Endodermal cell (in vitro differentiated cells): ENCODE results near the gene LMTK2. TPM values are rescaled to one million over a fixed set of nuclear protein-coding genes. Genes with fewer than 3 reads are reported as not detected.

Experiments used
- DNase-seq: peaks from one replicate; pipeline ENCODE4 v3.0.0-alpha.2; 2017
- H3K27ac ChIP-seq: 2 replicates; pipeline ENCODE4 v1.5.1; 2013; ENCODE audit warnings: mild to moderate bottlenecking, low read depth, low read length, moderate library complexity
- H3K27me3 ChIP-seq: 2 replicates; pipeline ENCODE4 v1.6.1; 2013; ENCODE audit warnings: mild to moderate bottlenecking, low read length, moderate library complexity; ENCODE audit not compliant: insufficient read depth, control insufficient read depth, poor library complexity, severe bottlenecking
- H3K36me3 ChIP-seq: 2 replicates; pipeline ENCODE4 v1.7.0; 2013; ENCODE audit warnings: mild to moderate bottlenecking, low read length, moderate library complexity; ENCODE audit not compliant: control insufficient read depth, insufficient read depth
- H3K4me1 ChIP-seq: one replicate; pipeline ENCODE4 v1.7.0; 2013; ENCODE audit warnings: low read length; ENCODE audit not compliant: control insufficient read depth, insufficient read depth
- H3K4me3 ChIP-seq: 2 replicates; pipeline ENCODE4 v1.5.1; 2013; ENCODE audit warnings: mild to moderate bottlenecking, low read length, moderate library complexity
- H3K9ac ChIP-seq: 2 replicates; pipeline ENCODE4 v1.6.1; 2013; ENCODE audit warnings: mild to moderate bottlenecking, low read length, moderate library complexity; ENCODE audit not compliant: poor library complexity, severe bottlenecking; ENCODE audit errors: extremely low read depth
- H3K9me3 ChIP-seq: 2 replicates; pipeline ENCODE4 v1.6.1; 2013; ENCODE audit warnings: mild to moderate bottlenecking, low read length, moderate library complexity; ENCODE audit not compliant: control insufficient read depth
- H3K27ac Mint-ChIP-seq: 2 replicates; pipeline ENCODE4 v1.8.0; 2020; ENCODE audit warnings: mixed read lengths
- H3K27me3 Mint-ChIP-seq: 2 replicates; pipeline ENCODE4 v1.8.0; 2021; ENCODE audit warnings: mild to moderate bottlenecking, mixed read lengths; ENCODE audit not compliant: insufficient read depth
- H3K36me3 Mint-ChIP-seq: 2 replicates; pipeline ENCODE4 v1.8.0; 2020; ENCODE audit warnings: low read depth, mixed read lengths
- H3K4me1 Mint-ChIP-seq: 2 replicates; pipeline ENCODE4 v1.8.0; 2020; ENCODE audit warnings: mixed read lengths
- H3K4me3 Mint-ChIP-seq: 2 replicates; pipeline ENCODE4 v1.8.0; 2020; ENCODE audit warnings: mild to moderate bottlenecking, moderate library complexity, mixed read lengths
- H3K9me3 Mint-ChIP-seq: 2 replicates; pipeline ENCODE4 v1.8.0; 2020; ENCODE audit warnings: mild to moderate bottlenecking, mixed read lengths
- whole genome bisulfite sequencing, 2 experiments: methylation state at CpG; one replicate each; pipeline versions ENCODE4 v1.1.5 to v1.1.7; 2013; ENCODE audit warnings: missing lambda C conversion rate in 2 of 2, mixed read lengths in 1 of 2; ENCODE audit not compliant: insufficient coverage in 1 of 2, insufficient read length in 1 of 2; 5-methylcytosine and 5-hydroxymethylcytosine counted together
- total RNA-seq, 2 donors: library from RNA; stranded (reverse); fragmentation: NEBNext Ultra II Directional in 1 of 2; extraction: Animal tissue kit (Norgen Biotek cat#: 25700) in 1 of 2; gene quantifications; 2 replicates in 1 of 2; 3 replicates in 1 of 2; pipeline ENCODE4 v1.2.1, GENCODE V29; 2021
- TF ChIP-seq, protein P1 (sequence below): fragments of 200-600 bp; sonication (generic); conservative IDR thresholded peaks from 2 replicates; pipeline ENCODE4 v1.5.0; 2021; ENCODE audit warnings: antibody characterized with exemption, mild to moderate bottlenecking

Gene LMTK2
- total RNA-seq, 2 donors from 2014 or later, result 23.5 to 25.6 TPM

DNA sequence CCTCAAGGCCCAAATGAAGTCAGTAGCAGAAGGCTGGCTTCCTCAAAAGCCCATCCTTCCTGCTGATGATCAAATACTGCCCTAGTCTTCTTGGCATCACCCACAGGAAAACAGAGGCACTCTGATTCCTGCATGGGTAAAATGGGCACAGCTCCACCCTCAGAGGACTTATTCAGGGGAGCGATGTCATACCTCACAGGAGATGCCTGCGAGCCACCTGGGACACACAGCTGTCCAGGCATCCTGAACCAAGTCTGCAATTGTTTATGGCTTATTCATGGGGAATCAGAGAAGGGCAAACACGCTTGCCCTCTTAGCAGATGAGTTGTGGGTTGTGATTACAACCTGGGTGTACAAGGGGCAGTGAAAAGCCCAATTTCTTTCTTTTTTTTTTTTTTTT is 22.0 kb upstream of the LMTK2 start:
- TF ChIP-seq, protein P1, sequence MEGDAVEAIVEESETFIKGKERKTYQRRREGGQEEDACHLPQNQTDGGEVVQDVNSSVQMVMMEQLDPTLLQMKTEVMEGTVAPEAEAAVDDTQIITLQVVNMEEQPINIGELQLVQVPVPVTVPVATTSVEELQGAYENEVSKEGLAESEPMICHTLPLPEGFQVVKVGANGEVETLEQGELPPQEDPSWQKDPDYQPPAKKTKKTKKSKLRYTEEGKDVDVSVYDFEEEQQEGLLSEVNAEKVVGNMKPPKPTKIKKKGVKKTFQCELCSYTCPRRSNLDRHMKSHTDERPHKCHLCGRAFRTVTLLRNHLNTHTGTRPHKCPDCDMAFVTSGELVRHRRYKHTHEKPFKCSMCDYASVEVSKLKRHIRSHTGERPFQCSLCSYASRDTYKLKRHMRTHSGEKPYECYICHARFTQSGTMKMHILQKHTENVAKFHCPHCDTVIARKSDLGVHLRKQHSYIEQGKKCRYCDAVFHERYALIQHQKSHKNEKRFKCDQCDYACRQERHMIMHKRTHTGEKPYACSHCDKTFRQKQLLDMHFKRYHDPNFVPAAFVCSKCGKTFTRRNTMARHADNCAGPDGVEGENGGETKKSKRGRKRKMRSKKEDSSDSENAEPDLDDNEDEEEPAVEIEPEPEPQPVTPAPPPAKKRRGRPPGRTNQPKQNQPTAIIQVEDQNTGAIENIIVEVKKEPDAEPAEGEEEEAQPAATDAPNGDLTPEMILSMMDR, result no peak
- Histone ChIP-seq H3K27me3 (no peaks in the 10 kb centered on the region), H3K36me3 (no peaks in the 10 kb centered on the region), H3K27ac (no peak overlapping the region), H3K4me1 (no peaks in the 10 kb centered on the region), H3K9ac (no peak overlapping the region), H3K4me3 (no peak overlapping the region), H3K9me3 (no peaks in the 10 kb centered on the region)
- H3K9me3 Mint-ChIP-seq, result no peaks in the 10 kb centered on the region
- peaks cover 18% of the 10 kb centered on the region for H3K4me1 Mint-ChIP-seq
- H3K36me3 Mint-ChIP-seq, result no peaks in the 10 kb centered on the region
- no peak overlapping the region for H3K27ac Mint-ChIP-seq
- no peaks in the 10 kb centered on the region for H3K27me3 Mint-ChIP-seq
- WGBS, 2 experiments, result 96 to 97% methylated on average over 2 to 3 of the region's 3 CpGs
- DNase-seq, result peak; percentile 25
- H3K4me3 Mint-ChIP-seq, result no peak overlapping the region

DNA sequence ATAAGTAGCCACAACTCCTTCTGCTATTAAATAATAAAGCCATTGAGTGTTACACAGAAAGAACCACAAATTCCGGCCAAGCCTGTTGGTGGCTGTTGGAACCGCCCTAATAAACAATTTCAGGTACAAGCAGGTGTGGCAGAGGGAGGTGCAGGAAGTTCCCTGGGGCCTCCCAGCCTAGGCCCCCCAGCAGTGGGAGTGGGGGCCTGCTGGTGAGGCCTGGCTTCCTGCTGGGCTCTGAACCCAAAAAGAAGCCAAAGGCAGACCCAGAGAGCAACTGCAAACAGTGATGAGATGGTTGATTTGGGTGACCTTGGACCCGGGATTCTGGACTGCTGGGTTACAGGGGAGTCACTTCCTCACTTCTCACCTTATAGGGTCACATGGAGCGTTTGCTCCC is 21.0 kb upstream of the LMTK2 start:
- Mint-ChIP-seq H3K4me3 (no peak overlapping the region), H3K27me3 (no peaks in the 10 kb centered on the region), H3K9me3 (no peaks in the 10 kb centered on the region), H3K4me1 (peaks cover 9% of the 10 kb centered on the region), H3K27ac (no peak overlapping the region), H3K36me3 (no peaks in the 10 kb centered on the region)
- 67 to 86% methylated on average over 1 to 4 of the region's 4 CpGs for WGBS, 2 experiments
- no peak overlapping the region for H3K4me3 ChIP-seq
- no peak overlapping the region for H3K27ac ChIP-seq
- H3K4me1 ChIP-seq, result no peaks in the 10 kb centered on the region
- DNase-seq, result peak; percentile 40
- TF ChIP-seq, protein P1, result peak; percentile 46
- no peaks in the 10 kb centered on the region for H3K9me3 ChIP-seq
- H3K36me3 ChIP-seq, result no peaks in the 10 kb centered on the region
- no peaks in the 10 kb centered on the region for H3K27me3 ChIP-seq
- no peak overlapping the region for H3K9ac ChIP-seq

DNA sequence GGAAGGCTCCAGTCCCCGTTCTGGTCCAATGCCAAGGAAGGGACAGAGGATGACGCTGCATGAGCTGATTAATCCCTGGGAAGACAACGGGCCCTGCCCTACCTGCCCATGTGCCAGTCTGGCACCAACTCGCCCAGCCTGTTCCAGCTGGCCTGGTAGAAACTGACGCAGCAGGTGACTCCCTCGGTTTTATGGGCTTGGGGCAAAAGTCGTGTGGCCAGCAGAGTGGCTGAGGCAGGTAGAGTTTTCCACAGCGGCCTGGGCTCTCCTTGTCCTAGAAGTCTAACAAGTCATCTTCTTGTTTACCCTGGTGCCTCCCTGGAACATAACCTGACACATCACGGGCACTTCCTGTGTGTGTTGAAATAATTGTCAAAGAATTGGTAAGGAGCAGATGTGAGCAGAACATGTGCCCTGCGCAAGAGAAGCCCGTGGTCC is 20.4 kb upstream of the LMTK2 start:
- H3K9me3 Mint-ChIP-seq, result no peaks in the 10 kb centered on the region
- H3K9ac ChIP-seq, result no peak overlapping the region
- no peaks in the 10 kb centered on the region for H3K9me3 ChIP-seq
- H3K27me3 Mint-ChIP-seq, result no peaks in the 10 kb centered on the region
- H3K4me1 Mint-ChIP-seq, result peaks cover 9% of the 10 kb centered on the region
- H3K27me3 ChIP-seq, result no peaks in the 10 kb centered on the region
- H3K27ac ChIP-seq, result no peak overlapping the region
- no peak overlapping the region for H3K27ac Mint-ChIP-seq
- H3K4me3 Mint-ChIP-seq, result no peak overlapping the region
- H3K4me1 ChIP-seq, result no peaks in the 10 kb centered on the region
- H3K36me3 Mint-ChIP-seq, result no peaks in the 10 kb centered on the region
- WGBS, 2 experiments, result 87 to 93% methylated on average over 6 to 11 of the region's 11 CpGs
- H3K36me3 ChIP-seq, result no peaks in the 10 kb centered on the region
- DNase-seq, result no peak
- no peak overlapping the region for H3K4me3 ChIP-seq
- TF ChIP-seq, protein P1, result no peak
